GM18526 (cell line): ENCODE measurements around the gene LCE1D.

Experiments
- POLR2A ChIP-seq: IDR thresholded peaks from 3 replicates; pipeline ENCODE4 v1.6.1; 2011; ENCODE audit not compliant: insufficient read length; ENCODE audit errors: extremely low read depth

The LCE1D gene

GRCh38 chr1:152796421-152796820 lies at the start of gene LCE1D:
LCE1D (plus strand) TSS chr1:152796721; CDS start chr1:152797795, 1,074 bp downstream.
- no peak for TF ChIP-seq POLR2A

GRCh38 chr1:152747831-152748230 lies 48.7 kb upstream of the LCE1D start:
- no peak for TF ChIP-seq POLR2A

- no peak for TF ChIP-seq POLR2A
Measured at GRCh38 chr1:152752225-152752624, 44.3 kb upstream of the LCE1D start.

- TF ChIP-seq POLR2A = no peak
Measured at GRCh38 chr1:152753586-152753985, 42.9 kb upstream of the LCE1D start.

- no peak for TF ChIP-seq POLR2A
Measured at GRCh38 chr1:152756872-152757271, 39.6 kb upstream of the LCE1D start.

- no peak for TF ChIP-seq POLR2A
Measured at GRCh38 chr1:152757747-152758146, 38.8 kb upstream of the LCE1D start, which contains the start of gene KPRP. KPRP (plus strand) TSS chr1:152758025; CDS start chr1:152759589, 1,564 bp downstream.

- no peak for TF ChIP-seq POLR2A
Measured at GRCh38 chr1:152758636-152759035, 37.9 kb upstream of the LCE1D start.

- no peak for TF ChIP-seq POLR2A
Measured at GRCh38 chr1:152759453-152760173, 36.9 kb upstream of the LCE1D start.

- TF ChIP-seq POLR2A = no peak
Measured at GRCh38 chr1:152760551-152761190, 35.9 kb upstream of the LCE1D start.

- TF ChIP-seq POLR2A = no peak
Measured at GRCh38 chr1:152761609-152762213, 34.8 kb upstream of the LCE1D start.

GRCh38 chr1:152768847-152769533 lies 27.5 kb upstream of the LCE1D start:
- TF ChIP-seq POLR2A = no peak

- no peak for TF ChIP-seq POLR2A
Measured at GRCh38 chr1:152770411-152770810, 26.1 kb upstream of the LCE1D start.

GRCh38 chr1:152774875-152775274 lies 21.6 kb upstream of the LCE1D start, which contains the start of gene LCE1F:
LCE1F (plus strand) TSS chr1:152775140; CDS start chr1:152776372, 1,232 bp downstream.
- TF ChIP-seq POLR2A = no peak

- no peak for TF ChIP-seq POLR2A
Measured at GRCh38 chr1:152776361-152776760, 20.2 kb upstream of the LCE1D start.

GRCh38 chr1:152777510-152778137 lies 18.9 kb upstream of the LCE1D start:
- TF ChIP-seq POLR2A = no peak
